K562 (cell line): ENCODE results near the gene TICAM1. TPM values are rescaled to one million over a fixed set of nuclear protein-coding genes. Genes with fewer than 3 reads are reported as not detected.

Source experiments
- ELF1 ChIP-seq: fragments of 200-800 bp; sonication (Bioruptor generic); IDR thresholded peaks from 2 replicates; pipeline ENCODE4 v1.6.1; 2016; ENCODE audit warnings: missing genetic modification characterization, missing compliant biosample characterization
- GATAD2A ChIP-seq: fragments of 450-650 bp; IDR thresholded peaks from 2 replicates; pipeline ENCODE4 v1.6.1; 2017
- NR3C1 ChIP-seq: sonication (generic); formaldehyde crosslinking; IDR thresholded peaks from 2 replicates; pipeline ENCODE4 v1.8.1; 2022; ENCODE audit warnings: missing genetic modification reagents
- NRF1 ChIP-seq, 2 experiments: fragments of 450-650 bp; IDR thresholded peaks in 1 of 2; conservative IDR thresholded peaks in 1 of 2; 2 replicates each; pipeline ENCODE4 v1.6.1; 2014; ENCODE audit warnings: mild to moderate bottlenecking in 2 of 2
- TOE1 ChIP-seq, 2 experiments: fragments of 450-650 bp in 1 of 2; sonication (generic) in 1 of 2; formaldehyde crosslinking in 1 of 2; IDR thresholded peaks; 2 replicates each; pipeline versions ENCODE4 v1.7.1 to v1.8.0; 2016 to 2022; ENCODE audit warnings: borderline replicate concordance in 2 of 2, mild to moderate bottlenecking in 2 of 2, antibody characterized with exemption in 1 of 2, inconsistent platforms in 1 of 2, low read depth in 1 of 2, missing genetic modification reagents in 1 of 2, moderate library complexity in 1 of 2
- TRIM28 ChIP-seq: fragments of 450-650 bp; IDR thresholded peaks from 2 replicates; pipeline ENCODE4 v1.6.1; 2017
- ZEB2 ChIP-seq: fragments of 450-650 bp; IDR thresholded peaks from 2 replicates; pipeline ENCODE4 v1.6.1; 2016
- ZNF121 ChIP-seq: sonication (generic); formaldehyde crosslinking; conservative IDR thresholded peaks from 2 replicates; pipeline ENCODE4 v1.8.0; 2022; ENCODE audit warnings: missing genetic modification reagents
- ZNF184 ChIP-seq: sonication (generic); formaldehyde crosslinking; IDR thresholded peaks from 2 replicates; pipeline ENCODE4 v1.5.0; 2020; ENCODE audit warnings: missing genetic modification reagents
- polyA plus RNA-seq, 8 experiments: library from polyadenylated mRNA; depleted of rRNA in 4 of 8; stranded (reverse) in 5 of 8; unstranded in 3 of 8; fragments of >200 nt; fragmentation: Nextera tagmentation in 2 of 8; fragmentation: Illumina TruSeq in 1 of 8; extraction: Ambion mirVana in 2 of 8; extraction: Trizol in 1 of 8; gene quantifications; 2 replicates each; pipeline versions ENCODE4 v1.2.1 to v1.2.3, GENCODE V29; 2011 to 2014; ENCODE audit warnings: inconsistent platforms in 1 of 8, missing spikeins in 1 of 8
- total RNA-seq, 7 experiments: library from RNA; depleted of rRNA in 6 of 7; stranded (reverse); fragments of >200 nt in 6 of 7; fragmentation: Illumina TruSeq in 2 of 7; extraction: Trizol in 2 of 7; gene quantifications; 2 replicates each; pipeline versions ENCODE4 v1.2.1 to v1.2.3, GENCODE V29; 2011 to 2021; ENCODE audit warnings: low replicate concordance in 1 of 7
- TF ChIP-seq, protein P1 (sequence below): fragments of 450-650 bp; formaldehyde crosslinking; IDR thresholded peaks from 2 replicates; pipeline ENCODE4 v1.4.0; 2022; ENCODE audit warnings: mild to moderate bottlenecking, moderate library complexity
- TF ChIP-seq, protein P2 (sequence below): fragments of 250-450 bp; sonication (Bioruptor Pico); IDR thresholded peaks from 2 replicates; pipeline ENCODE4 v1.8.0; 2022; ENCODE audit warnings: moderate library complexity, mild to moderate bottlenecking, inconsistent platforms
- TF ChIP-seq, protein P3 (sequence below): fragments of 450-650 bp; IDR thresholded peaks from 2 replicates; pipeline ENCODE4 v1.6.1; 2016; ENCODE audit warnings: mild to moderate bottlenecking
- TF ChIP-seq, protein P4 (sequence below): fragments of 200-800 bp; sonication (Bioruptor generic); IDR thresholded peaks from 2 replicates; pipeline ENCODE4 v1.6.1; 2016; ENCODE audit warnings: missing genetic modification characterization, missing compliant biosample characterization
- TF ChIP-seq, protein P5 (sequence below): fragments of 450-650 bp; formaldehyde crosslinking; IDR thresholded peaks from 2 replicates; pipeline ENCODE4 v1.4.0; 2022; ENCODE audit warnings: missing genetic modification characterization

The TICAM1 gene
- total and polyA plus RNA-seq, 9 of the 15 experiments (the other 6 are each of a cell fraction or from before 2014, with no cell fraction given) = 0.07 to 11.6 (median 1.5) TPM

DNA sequence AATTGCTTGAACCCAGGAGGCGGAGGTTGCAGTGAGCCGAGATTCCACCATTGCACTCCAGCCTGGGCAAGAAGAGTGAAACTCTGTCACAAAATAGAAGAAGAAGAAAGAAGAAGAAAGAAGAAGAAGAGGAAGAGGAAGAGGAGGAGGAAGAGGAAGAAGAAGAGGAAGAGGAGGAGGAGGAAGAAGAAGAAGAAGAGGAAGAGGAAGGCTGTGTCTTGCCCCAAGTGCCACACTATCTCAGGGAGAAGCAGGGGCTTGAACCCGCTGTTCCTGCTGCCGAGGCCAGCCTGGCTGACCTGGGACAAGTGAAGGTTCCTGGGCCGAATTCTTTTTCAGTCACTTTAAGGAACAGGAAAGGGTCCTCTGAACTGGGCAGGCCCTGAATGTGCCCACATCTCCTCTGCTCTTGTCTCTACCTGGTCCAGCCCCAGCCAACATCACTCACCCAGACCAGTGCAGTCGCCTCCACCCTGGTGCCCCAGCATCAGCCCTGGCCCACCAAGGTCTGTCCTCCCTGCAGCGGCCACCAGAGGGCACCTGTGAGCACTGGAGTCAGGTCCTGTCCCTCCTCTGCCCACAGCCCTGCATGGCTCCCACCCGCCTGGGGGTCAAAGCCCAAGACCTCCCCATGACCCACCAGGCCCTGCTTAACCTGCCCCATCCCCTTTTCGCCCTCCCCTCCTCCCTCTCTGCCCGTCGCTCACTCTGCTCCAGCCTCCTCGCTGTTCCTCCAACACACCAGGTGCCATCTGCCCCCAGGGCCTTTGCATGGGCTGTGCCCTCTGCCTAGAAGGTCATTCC lies 20.0 kb downstream of the TICAM1 start (continued):
- TF ChIP-seq, protein P1, sequence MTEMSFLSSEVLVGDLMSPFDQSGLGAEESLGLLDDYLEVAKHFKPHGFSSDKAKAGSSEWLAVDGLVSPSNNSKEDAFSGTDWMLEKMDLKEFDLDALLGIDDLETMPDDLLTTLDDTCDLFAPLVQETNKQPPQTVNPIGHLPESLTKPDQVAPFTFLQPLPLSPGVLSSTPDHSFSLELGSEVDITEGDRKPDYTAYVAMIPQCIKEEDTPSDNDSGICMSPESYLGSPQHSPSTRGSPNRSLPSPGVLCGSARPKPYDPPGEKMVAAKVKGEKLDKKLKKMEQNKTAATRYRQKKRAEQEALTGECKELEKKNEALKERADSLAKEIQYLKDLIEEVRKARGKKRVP (CRISPR knock-in tag) = no peak
- TF ChIP-seq NR3C1 (CRISPR knock-in tag) = no peak
- TF ChIP-seq NRF1 (conservative IDR thresholded peaks at IDR 0.05 in 1 of 2, IDR thresholded peaks at IDR 0.05 in 1 of 2) = no peak
- no peak for TF ChIP-seq ZEB2
- TF ChIP-seq ZNF184 (CRISPR knock-in tag) = no peak
- TF ChIP-seq TRIM28 = no peak
- 0 out of 2 replicates have a peak, but pooled peaks have one; percentile 38 for TF ChIP-seq TOE1 (IDR thresholded peaks at IDR 0.05; ENCODE audit: borderline replicate concordance)
- TF ChIP-seq TOE1 (CRISPR knock-in tag; IDR thresholded peaks at IDR 0.05; ENCODE audit: borderline replicate concordance, low read depth) = no peak
- TF ChIP-seq, protein P2, sequence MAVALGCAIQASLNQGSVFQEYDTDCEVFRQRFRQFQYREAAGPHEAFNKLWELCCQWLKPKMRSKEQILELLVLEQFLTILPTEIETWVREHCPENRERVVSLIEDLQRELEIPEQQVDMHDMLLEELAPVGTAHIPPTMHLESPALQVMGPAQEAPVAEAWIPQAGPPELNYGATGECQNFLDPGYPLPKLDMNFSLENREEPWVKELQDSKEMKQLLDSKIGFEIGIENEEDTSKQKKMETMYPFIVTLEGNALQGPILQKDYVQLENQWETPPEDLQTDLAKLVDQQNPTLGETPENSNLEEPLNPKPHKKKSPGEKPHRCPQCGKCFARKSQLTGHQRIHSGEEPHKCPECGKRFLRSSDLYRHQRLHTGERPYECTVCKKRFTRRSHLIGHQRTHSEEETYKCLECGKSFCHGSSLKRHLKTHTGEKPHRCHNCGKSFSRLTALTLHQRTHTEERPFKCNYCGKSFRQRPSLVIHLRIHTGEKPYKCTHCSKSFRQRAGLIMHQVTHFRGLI (CRISPR knock-in tag) = no peak
- TF ChIP-seq GATAD2A = peak; percentile 81
- TF ChIP-seq, protein P3, sequence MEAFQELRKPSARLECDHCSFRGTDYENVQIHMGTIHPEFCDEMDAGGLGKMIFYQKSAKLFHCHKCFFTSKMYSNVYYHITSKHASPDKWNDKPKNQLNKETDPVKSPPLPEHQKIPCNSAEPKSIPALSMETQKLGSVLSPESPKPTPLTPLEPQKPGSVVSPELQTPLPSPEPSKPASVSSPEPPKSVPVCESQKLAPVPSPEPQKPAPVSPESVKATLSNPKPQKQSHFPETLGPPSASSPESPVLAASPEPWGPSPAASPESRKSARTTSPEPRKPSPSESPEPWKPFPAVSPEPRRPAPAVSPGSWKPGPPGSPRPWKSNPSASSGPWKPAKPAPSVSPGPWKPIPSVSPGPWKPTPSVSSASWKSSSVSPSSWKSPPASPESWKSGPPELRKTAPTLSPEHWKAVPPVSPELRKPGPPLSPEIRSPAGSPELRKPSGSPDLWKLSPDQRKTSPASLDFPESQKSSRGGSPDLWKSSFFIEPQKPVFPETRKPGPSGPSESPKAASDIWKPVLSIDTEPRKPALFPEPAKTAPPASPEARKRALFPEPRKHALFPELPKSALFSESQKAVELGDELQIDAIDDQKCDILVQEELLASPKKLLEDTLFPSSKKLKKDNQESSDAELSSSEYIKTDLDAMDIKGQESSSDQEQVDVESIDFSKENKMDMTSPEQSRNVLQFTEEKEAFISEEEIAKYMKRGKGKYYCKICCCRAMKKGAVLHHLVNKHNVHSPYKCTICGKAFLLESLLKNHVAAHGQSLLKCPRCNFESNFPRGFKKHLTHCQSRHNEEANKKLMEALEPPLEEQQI = no peak
- TF ChIP-seq ELF1 (tag) = no peak
- TF ChIP-seq ZNF121 (CRISPR knock-in tag) = no peak
- TF ChIP-seq, protein P4, sequence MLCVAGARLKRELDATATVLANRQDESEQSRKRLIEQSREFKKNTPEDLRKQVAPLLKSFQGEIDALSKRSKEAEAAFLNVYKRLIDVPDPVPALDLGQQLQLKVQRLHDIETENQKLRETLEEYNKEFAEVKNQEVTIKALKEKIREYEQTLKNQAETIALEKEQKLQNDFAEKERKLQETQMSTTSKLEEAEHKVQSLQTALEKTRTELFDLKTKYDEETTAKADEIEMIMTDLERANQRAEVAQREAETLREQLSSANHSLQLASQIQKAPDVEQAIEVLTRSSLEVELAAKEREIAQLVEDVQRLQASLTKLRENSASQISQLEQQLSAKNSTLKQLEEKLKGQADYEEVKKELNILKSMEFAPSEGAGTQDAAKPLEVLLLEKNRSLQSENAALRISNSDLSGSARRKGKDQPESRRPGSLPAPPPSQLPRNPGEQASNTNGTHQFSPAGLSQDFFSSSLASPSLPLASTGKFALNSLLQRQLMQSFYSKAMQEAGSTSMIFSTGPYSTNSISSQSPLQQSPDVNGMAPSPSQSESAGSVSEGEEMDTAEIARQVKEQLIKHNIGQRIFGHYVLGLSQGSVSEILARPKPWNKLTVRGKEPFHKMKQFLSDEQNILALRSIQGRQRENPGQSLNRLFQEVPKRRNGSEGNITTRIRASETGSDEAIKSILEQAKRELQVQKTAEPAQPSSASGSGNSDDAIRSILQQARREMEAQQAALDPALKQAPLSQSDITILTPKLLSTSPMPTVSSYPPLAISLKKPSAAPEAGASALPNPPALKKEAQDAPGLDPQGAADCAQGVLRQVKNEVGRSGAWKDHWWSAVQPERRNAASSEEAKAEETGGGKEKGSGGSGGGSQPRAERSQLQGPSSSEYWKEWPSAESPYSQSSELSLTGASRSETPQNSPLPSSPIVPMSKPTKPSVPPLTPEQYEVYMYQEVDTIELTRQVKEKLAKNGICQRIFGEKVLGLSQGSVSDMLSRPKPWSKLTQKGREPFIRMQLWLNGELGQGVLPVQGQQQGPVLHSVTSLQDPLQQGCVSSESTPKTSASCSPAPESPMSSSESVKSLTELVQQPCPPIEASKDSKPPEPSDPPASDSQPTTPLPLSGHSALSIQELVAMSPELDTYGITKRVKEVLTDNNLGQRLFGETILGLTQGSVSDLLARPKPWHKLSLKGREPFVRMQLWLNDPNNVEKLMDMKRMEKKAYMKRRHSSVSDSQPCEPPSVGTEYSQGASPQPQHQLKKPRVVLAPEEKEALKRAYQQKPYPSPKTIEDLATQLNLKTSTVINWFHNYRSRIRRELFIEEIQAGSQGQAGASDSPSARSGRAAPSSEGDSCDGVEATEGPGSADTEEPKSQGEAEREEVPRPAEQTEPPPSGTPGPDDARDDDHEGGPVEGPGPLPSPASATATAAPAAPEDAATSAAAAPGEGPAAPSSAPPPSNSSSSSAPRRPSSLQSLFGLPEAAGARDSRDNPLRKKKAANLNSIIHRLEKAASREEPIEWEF = no peak
- TF ChIP-seq, protein P5, sequence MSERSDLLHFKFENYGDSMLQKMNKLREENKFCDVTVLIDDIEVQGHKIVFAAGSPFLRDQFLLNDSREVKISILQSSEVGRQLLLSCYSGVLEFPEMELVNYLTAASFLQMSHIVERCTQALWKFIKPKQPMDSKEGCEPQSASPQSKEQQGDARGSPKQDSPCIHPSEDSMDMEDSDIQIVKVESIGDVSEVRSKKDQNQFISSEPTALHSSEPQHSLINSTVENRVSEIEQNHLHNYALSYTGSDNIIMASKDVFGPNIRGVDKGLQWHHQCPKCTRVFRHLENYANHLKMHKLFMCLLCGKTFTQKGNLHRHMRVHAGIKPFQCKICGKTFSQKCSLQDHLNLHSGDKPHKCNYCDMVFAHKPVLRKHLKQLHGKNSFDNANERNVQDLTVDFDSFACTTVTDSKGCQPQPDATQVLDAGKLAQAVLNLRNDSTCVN (CRISPR knock-in tag) = no peak
